A172 (cell line): ENCODE results near the gene THG1L. TPM values are rescaled to one million over a fixed set of nuclear protein-coding genes. Genes with fewer than 3 reads are reported as not detected.
A peak's percentile ranks its signal among the peaks of the same experiment; 100 is the strongest.

Experiments used
- DNase-seq: peaks from one replicate; pipeline ENCODE4 v3.0.0-alpha.2; 2015; ENCODE audit warnings: low spot score
- total RNA-seq: library from RNA; depleted of rRNA; stranded (reverse); fragments of >200 nt; shearing (Covaris generic); gene quantifications from 2 replicates; pipeline ENCODE4 v1.2.3, GENCODE V29; 2014; rRNA removed

THG1L gene
- total RNA-seq, 1 experiment from 2014 or later = 14.8 TPM

DNA sequence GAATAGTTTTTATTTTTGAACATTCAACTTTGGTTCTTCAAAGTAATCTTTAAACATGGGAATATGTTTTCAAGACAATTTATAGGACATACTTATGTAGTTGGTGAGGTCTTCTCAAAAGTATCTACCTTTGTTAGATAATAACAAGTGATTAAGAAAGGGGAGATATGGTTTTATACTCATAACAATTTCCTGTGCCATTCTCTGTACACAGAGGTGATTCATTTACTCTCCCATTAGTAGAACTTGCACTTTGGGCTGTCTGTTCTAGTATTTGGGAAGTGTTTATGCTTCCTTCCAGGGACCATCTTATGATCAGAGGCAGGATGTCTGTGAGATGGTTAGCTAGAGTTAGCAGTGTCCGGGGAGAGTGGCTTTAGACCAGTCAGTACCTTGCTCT is 27.5 kb downstream of the THG1L start:
- DNase-seq = no peak

DNA sequence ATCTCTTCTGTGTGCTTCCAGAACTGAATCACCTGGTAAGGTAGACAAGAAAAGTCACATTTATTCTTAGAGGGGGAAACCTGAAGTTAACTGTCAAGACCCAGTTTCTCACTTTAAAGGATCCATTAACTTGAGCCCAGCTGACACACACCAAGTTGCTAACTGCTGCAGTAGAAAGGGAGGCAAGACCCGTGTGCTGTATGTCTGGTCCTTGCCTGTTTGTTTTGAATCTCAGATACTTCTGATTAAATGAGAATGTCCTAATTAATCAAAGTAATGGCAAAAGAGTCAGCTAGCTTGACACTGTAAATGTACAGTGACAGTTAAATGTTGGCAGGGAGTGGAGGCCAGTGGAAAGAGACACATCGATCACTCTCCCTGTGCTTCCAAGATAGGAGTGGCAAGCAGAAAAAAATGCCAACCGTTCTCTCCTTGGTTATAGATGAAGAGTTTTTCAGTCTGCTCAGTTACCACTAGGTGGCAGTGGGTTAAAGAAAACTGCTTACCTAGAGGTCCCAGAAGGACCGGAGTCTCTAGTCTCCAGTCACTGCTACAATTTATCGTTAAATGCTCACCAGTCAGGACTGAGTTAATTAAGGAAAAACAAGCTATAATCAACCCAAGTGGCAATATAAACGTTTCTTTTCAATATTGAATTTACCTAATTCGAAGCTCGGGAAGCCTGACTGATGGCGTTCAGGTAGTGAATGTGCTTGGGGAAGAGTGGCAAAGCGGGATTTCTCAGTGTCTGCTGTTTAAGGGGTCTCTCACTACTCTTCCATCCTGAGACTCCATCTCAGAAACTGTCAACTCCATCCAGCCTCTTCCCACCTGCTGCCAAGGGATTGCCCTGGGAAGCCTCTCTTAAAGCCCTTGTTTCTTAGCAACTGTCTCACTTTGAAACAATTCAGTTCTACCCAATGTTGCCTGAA is 30.7 kb downstream of the THG1L start:
- DNase-seq = peak; percentile 75

DNA sequence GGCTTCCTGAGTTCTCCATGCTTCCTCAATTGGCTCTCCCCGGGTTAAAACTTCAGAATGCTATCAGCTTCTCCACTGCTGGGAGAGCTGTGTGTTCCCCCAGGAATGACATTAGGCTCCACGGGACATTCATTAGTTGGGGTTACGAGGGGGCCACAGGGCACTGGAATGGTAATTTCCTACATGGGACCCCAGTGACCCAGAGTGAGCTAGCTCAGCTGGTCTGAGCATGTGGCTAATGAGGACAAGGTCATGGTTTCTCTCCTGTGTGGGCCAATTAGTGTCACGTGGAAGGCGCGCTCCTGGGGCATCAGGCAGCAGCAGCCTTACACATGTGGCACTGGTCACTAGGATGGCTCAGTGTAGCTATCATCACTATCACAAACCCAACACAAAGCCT is 33.3 kb downstream of the THG1L start:
- DNase-seq = no peak

DNA sequence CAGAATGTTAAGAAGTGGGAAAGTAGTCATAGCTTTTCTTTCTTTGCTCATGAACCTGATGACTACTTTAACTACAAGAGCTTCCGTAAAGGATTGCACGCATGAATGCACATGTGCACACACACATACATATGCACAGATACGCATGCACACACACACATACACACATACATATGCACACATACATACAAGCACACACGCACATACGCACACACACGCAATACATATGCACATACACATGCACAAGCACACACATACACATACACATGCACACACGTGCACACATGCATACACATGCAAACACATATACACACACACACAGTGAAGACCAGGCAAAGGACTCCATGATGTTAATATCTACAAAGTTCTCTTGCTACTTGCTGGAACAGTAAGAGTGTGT is 35.2 kb downstream of the THG1L start:
- no peak for DNase-seq

DNA sequence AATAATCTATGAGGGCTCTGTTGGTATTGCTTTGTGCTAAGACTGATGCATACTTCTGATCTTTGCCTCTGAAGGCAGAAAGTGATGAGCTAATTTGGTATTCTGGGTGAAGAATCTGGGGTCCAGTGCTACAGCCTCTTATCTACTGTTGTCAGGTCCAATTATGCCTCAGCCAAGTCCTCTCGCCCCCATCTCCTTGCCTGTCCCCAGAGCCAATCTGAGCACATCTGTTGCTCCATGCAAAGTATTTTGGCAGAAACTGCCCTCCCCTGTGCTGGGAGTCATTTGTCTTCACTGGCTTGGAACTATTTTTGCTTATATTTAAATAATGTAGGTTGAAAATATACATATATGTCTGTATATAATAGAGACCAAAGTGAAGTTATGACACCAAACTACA is 35.7 kb downstream of the THG1L start:
- no peak for DNase-seq

DNA sequence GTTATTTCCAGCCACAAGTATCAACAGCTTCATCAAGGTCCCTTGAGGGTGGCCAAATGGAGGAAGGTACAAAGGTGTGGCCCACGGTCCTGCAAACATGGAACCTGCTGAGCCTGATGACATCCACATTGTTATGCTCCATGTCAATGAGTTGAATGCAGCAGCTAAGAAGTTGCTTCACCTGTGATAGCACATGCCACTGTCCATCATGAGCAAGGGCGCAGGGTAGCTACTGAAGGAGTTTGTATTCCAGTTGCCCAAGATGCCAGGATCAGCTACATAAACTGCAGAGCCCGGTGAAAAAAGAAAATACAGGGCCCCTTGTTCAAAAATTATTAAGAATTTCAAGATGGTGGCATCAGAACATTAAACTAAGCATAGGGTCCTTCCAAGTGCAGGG is 36.5 kb downstream of the THG1L start:
- no peak for DNase-seq

DNA sequence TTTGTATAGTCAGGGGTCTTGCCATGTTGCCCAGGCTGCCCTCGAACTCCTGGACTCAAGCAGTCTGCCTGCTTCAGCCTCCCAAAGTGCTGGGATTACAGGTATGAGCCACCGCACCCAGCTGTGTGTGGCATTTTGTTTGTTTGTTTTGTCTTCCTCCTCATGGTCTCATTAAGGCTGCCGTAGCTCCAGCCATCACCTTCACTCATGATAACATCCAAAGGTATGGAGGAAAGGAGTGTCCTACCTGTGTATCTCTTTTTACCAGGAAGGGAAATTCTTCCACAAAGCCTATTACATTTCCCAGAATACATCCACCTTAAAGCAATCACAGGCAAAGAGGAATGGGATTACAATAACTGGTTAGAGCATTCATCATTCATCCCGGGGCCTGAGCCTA is 39.4 kb downstream of the THG1L start:
- no peak for DNase-seq

DNA sequence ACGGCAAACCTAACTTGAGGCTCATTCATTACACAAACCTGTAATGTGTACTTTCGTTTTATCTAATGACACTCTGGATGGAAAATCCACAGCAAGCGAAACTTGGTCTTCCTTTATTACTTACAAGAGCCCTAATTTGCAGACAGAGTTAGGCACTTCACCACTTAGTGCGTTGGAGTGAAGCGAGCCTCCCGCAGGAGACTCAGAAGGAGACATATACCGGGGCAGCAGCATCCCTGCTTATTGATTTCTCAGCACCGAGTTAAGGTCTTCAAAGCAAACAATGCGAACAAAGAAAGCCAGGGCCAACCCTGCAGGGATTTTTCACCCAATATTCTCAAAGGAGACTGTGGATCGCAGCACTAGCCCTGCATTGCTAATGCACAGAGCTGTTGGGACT is 40.9 kb downstream of the THG1L start:
- DNase-seq = no peak

DNA sequence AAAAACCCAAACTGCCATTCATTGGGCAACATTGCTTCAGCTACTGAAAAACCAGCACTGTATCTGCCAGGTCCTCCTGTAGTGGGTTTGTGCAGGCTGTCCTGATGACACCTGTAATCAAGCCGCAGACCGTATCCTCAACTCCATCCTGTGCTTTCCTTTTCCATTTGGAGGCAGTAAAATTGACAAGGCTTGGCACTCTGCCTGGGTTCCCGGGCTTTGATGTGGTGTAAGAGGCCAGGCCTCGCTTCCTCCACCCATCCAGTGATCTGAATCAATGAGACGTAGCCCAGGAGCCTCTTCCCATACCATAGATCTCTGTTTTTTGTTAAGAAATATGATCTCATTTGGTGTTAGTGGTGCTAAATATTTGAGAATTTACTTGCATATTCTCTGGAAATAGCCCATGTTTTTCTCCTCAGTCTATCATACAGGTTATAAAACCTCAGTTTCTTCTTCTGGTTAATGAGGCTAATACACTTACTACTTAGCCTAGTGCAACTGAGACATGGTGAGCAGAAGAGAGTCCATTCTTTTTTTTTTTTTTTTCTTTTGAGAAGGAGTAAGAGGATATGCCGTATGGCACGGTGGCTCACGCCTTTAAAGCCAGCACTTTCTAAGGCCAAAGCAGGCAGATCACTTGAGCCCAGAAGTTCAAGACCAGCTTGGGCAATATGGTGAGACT is 47.0 kb downstream of the THG1L start:
- peak; percentile 57 for DNase-seq

DNA sequence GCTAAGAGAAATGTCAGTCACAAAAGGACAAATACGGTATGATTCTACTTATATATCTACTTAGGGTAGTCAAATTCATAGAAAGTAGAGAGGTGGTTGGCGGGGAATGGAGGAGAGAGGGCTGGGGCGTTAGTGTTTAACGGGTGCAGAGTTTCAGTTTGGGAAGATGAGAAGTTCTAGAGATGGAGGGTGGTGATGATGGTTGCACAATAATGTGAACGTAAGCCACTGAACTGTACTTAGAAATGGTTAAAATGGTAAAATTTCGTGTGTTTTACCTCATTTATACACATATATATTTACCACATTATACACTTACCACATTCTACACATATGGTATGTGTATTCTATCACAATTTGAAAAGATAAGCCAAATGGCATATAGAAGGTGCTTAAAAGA is 48.0 kb downstream of the THG1L start:
- no peak for DNase-seq

DNA sequence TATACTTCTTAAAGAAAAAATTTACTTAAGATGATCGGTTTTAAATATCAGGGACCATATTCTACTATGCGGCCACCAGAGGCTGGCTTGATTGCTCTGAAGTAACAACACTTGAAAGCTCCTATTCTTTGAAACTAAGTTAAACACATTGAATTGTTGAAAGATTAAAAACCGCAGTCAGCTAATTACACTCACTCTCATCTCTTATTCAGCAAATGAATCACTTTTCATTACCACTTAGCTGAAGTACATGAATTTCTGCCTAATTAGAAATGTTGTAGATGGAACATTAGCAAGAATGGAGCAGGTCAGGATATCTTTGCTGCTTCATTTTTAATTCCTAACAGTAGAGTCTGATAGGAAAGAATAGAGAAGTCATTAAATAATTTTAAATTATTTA is 54.6 kb downstream of the THG1L start:
- no peak for DNase-seq

Other genes with a start within 250 kb of the THG1L start
- 43.1 and 50.3 TPM in 2 replicates for gene ADAM19, start 155.6 kb upstream of the THG1L start, total RNA-seq
- not detected in 2 replicates for gene SOX30, start 79.0 kb upstream of the THG1L start, total RNA-seq
- gene C5orf52, start 59.9 kb upstream of the THG1L start, total RNA-seq = not detected in 2 replicates
- gene LSM11, start 12.3 kb downstream of the THG1L start, total RNA-seq = 6.0 and 8.7 TPM in 2 replicates
- gene CLINT1, start 127.7 kb downstream of the THG1L start, total RNA-seq = 58.4 and 79.2 TPM in 2 replicates